Activated CD4-positive, alpha-beta T cell treated with anti-CD3 and anti-CD28 coated beads, Interleukin-2, amount 50 U/mL, for 1 hour (primary cell): ENCODE data around the gene SDCCAG8.
"Not testable (repeated sequence)": the region's sequence is repeated elsewhere in the genome, so short reads cannot be mapped to it uniquely, and the experiment has no call there.

ENCODE experiments used
- DNase-seq: peaks from one replicate; pipeline ENCODE4 v3.0.0-alpha.2; 2020

The SDCCAG8 gene

DNA sequence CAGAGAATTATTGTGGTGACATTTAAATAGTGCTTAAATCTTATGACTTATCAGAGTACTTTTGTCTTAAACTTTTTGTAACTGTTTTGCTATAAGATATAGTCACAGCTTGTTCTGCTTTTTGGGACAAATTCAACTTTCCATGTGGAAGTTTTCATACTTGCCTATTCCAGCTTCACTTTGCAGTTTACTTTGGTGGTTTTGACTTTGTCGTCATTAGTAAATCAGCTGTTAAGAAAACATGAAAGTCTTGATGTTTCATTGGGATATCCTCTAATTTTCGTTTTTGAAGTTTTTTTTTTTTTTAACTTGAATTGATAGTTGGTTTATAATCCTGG, 31.3 kb downstream of the SDCCAG8 start:
- DNase-seq: no peak

DNA sequence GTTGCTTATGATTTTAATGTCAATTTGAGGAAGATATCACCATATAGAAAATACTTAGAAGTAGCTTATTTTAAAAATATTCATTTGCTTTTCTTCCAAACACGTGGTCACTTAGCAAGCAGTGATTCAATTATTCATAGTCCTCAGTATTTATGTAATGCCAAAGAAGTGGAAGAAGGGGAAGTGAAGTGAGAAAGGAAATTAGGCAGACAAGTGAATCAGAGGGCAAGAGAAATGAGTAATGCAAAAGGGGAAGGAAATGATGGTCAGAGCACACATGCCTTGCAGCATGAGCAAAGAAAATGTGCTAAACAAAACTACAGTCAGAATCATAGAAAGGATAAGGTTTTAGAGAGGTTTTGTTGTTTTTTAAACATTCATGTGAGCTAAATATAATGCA, 31.8 kb downstream of the SDCCAG8 start:
- no peak for DNase-seq

- no peak for DNase-seq
Observed at GRCh38 chr1:243288062-243288461, 32.2 kb downstream of the SDCCAG8 start.

DNA sequence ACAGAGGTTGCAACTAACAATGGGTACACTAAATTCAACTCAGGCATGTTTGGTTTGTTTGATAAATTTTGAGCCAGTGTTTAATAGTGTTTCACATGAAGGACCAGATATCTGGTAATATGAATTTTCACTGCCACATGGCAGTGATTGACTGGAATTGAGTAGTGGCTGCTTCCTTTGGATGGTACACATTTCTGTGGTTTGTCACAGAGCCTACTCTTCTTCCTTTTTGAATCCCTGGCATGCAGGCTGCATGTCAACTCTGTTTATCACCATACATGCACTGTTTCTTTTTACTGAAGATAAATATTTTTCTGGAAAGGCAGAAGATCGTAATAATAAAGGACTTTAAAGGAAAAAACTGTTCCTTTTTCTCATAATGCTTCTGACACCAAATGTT, 35.5 kb downstream of the SDCCAG8 start:
- no peak for DNase-seq

GRCh38 chr1:243292117-243292516, 36.3 kb downstream of the SDCCAG8 start:
- no peak for DNase-seq

DNA sequence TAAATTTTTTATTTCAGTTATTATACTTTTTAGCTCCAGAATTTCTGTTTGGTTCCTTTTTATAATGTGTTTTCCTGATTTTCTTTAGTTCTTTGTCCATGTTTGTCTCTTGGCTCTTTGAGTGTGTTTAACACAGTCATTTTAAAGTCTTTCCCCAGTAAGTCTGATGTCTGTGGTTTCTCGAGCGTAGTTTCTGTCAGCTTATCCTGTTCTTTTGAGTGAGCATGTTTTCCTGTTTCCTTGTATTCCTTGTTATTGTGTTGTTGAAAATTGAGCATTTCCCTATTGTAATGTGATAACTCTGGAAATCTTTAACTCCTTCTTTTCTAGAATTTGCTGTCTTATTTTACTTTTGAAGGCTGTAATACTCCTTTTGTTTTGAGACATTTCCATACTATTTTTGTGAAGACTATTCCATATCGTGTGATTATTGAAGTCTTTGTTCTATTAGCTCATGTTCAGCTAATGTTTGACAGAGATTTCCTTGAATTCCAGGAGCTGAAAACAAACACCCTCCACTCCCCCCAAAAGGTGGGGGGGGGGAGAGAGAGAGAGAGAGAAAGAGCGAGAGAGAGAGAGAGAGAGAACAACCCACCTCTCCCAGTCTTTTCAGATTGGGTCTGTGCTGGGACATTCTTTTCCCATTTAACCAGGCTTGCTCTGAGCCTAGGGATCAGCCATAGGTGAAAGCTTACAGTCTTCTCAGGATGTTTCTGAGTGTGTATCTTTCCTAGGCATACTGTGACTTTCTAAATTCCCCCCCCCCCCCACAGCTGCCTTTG, 38.3 kb downstream of the SDCCAG8 start:
- DNase-seq: no peak

- DNase-seq: no peak
Observed at GRCh38 chr1:243294723-243295121, 38.9 kb downstream of the SDCCAG8 start.

- DNase-seq: no peak
Observed at GRCh38 chr1:243299069-243299468, 43.2 kb downstream of the SDCCAG8 start.

DNA sequence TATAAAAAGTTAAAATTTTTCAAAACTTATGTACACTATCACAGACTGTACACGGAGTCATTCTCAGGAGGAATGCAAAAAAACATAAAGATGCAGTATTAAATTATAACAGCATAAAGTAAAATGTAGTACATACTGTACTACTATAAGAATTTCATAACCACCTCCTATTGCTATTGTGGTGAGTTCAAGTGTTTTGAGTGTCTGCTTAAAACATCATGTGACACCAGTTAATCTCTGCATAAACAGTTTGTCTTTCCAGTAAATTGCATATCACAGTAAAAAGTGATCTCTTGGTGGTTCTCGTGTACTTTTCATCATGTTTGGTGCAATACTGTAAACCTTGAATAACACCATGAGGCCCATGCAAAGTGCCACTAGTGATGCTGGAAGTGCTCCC, 45.2 kb downstream of the SDCCAG8 start:
- no peak for DNase-seq

GRCh38 chr1:243311809-243312208, 56.0 kb downstream of the SDCCAG8 start:
- DNase-seq: no peak

DNA sequence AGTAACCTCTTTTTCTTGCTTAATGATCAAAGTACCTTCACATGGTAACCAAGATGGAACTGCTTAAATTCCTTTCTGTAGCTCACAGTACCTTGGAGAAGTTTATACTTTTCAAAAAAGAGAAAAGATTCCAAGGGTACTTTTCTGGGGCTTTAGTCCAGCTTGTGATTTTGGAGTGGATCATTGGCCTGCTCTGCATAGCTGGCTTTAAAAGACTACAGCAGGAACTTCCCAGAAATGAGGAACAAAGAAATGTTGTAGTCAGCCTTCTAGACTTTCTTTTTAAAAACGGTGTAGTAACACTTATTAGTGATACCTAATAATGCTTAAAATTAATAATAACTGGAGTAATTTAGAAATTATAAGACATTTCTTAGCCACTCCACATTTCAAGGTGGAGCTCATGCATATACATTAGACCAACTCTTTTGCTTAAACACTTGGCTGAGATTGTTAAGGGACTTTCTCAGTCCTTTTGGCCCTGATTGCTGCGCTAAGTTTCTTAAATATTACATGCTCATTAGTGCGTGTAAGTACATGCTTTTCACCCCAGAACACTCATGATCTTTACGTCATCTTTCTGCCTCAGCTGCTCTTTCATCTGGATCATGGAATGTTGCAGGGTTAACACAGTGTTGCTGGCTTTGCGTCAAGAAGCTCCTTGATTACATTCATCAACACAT, 57.3 kb downstream of the SDCCAG8 start:
- DNase-seq: no peak

DNA sequence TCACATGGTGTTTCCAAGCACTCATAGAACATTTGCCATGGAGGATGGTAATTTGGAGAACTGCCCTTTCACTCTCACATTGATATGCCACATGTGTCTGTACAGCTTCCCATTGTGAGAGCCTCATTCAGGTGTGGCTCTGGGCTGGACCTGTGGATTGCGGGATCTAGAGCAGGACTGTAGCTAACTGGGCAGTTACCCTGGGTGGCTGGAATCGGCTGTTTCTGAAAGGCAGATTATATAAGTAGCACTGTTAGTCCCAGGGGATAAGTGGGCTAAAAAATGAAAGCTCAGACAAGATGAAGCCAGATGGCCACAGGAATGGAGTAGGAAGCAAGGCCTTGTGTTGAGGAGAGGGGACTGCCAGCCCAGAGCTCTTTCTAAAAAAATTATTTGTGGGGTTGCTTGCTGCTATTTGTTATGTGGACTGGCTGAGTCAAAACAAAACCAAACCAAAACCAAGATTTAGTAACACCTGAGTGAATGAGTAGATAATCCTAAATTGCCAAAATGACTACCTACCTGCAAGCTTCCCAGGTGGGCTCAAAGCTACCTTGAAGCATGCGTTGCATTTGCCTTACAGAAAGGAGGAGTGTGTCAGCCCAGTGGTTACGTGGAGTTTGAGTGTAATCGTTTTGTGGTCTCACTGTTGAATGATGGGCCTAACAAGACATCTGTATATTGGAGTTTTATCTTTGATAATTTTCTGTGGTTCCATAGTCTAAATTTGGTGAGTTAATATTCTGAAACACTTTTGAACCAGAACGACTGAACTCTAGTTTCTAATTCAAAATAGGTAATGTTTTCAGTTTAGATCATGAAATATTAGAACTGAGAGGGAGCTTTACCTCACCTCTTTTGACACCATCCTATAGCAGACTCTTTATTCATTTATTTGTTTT, 58.0 kb downstream of the SDCCAG8 start:
- no peak for DNase-seq

- DNase-seq: no peak
Observed at GRCh38 chr1:243315455-243315854, 59.6 kb downstream of the SDCCAG8 start.

DNA sequence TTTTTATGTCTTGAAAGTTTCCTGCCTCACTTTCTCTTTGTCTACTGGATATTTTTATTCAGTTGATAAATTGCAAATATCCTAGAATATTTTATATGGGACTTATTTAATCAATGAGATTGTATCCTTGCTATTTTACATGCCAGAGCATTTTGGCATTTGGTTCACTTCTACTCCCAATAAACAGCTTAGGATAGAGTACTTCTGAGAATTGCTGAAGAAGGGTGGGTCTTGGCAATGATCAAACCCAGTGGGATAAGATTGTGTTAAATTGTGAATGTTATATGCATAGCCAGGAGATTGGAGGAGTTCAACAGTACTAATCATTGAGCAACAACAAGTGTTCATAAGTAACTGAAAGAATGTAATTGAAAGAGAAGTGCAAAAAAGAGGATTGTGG, 60.1 kb downstream of the SDCCAG8 start:
- DNase-seq: no peak

GRCh38 chr1:243316366-243316989, 60.6 kb downstream of the SDCCAG8 start:
- no peak for DNase-seq

DNA sequence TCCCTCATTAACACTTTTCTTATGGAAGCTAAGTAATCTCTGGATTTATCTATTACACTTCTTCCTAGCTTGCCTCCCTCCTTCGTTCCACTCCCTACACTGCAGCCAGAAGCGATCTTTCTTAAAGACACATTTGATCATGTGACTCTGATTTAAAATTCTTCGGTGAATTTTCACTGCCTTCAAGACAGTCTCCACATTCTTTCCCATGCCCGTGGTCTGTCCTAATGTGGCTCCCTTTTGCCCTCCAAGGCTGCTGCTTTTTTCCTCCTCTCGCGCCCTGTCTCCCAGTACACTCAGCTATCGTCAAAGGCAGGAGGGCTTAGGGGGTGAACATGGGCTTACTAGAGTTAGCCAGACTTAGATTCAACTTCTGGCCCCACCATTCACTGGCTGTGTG, 64.4 kb downstream of the SDCCAG8 start:
- DNase-seq: no peak

- no peak for DNase-seq
Observed at GRCh38 chr1:243322326-243322725, 66.5 kb downstream of the SDCCAG8 start.

- no peak for DNase-seq
Observed at GRCh38 chr1:243323491-243323890, 67.7 kb downstream of the SDCCAG8 start.

- no peak for DNase-seq
Observed at GRCh38 chr1:243325305-243325890, 69.6 kb downstream of the SDCCAG8 start.

DNA sequence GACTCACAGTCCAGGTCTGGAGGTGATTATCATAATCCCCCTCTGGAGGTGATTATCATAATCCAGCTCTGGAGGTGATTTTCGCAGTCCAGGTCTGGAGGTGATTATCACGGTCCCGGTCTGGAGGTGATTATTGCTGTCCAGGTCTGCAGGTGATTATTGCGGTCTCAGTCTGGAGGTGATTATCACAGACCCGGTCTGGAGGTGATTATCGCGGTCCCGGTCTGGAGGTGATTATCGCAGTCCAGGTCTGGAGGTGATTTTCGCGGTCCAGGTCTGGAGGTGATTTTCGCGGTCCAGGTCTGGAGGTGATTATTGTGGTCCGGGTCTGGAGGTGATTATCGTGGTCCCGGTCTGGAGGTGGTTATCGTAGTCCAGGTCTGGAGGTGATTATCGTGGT, 76.6 kb downstream of the SDCCAG8 start:
- no peak for DNase-seq

DNA sequence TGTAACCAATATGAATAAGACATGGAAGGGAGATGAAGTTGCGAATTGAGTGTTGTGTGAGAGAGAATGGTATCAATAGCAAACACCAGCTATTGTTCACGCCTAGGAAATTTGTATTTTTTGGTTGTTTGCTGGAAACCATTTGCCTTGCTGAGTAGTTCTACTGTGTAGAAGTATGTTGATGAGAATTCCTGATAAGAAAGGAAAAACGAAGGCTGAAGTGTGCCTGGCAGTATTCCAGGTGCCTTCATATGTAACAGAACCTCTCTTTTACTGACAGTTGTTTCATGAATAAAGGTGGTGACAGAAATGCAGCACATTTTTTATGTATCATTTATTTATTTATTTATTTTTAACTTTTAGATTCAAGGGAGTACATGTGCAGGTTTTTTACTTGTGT, 79.5 kb downstream of the SDCCAG8 start:
- no peak for DNase-seq

GRCh38 chr1:243336163-243336562, 80.3 kb downstream of the SDCCAG8 start:
- DNase-seq: no peak

DNA sequence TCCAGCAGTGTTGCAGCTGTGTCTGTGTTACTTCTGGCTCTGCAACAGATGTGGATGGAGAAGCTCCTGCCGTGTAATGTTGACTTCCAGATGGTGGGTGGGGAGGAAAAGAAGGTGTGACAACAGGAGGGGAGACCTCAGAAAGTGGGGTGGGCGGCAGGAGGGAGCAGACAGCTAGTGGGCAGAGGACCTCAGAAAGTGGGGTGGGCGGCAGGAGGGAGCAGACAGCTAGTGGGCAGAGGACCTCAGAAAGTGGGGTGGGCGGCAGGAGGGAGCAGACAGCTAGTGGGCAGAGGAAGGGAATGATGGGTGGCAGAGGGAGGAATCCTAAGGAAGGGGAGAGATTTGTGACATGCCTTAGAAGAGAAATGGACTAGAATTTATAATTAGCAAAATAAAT, 83.0 kb downstream of the SDCCAG8 start:
- not testable (repeated sequence) for DNase-seq
